ENCODE results near the gene UGT2B15. TPM values are rescaled to one million over a fixed set of nuclear protein-coding genes. Genes with fewer than 3 reads are reported as not detected.
"Not testable (repeated sequence)": the region's sequence is repeated elsewhere in the genome, so short reads cannot be mapped to it uniquely, and the experiment has no call there.

UGT2B15 gene
- total and polyA plus RNA-seq, 5 donors = not detected

DNA sequence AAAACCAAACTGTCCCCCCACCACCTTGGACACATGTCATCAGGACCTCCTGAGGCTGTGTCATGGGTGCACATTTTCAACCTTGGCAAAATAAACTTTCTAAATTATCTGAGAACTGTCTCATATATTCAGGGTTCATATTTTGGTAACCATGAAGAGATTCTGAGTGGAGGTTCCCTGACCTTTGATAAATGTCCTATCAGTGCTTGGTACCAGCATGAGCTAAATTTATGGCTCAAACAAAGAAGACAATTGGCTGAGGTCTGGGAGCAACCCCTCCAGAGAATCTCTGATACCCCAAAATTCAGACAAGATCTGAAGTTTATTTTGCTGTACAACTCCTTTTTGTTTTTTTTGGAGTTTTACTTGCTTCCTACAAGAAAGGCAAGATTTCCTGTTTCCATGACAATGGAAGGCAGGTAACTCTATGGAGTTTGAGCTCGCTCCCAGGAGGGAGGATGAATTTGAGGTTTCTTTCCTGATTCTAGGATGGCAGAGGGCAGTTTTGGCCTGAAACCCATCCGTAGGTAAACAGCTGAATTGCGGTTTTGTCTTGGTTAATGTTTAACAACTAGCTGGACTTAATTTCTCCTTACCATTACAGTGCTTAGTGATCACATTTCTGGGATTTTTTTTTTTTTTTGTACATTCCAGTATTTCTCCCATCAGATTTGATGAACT lies 14.5 kb downstream of the UGT2B15 start:
- Histone ChIP-seq H3K27me3 (ENCODE audit: control insufficient read depth, insufficient read depth) (no peaks in the 10 kb centered on the region), H3K27ac (ENCODE audit: low read length) (no peak overlapping the region), H3K4me3 (ENCODE audit: low read length) (no peak overlapping the region), H3K9me3 (ENCODE audit: control insufficient read depth, low read length) (no peaks in the 10 kb centered on the region), H3K4me1 (ENCODE audit: control insufficient read depth, insufficient read depth, low read length) (no peaks in the 10 kb centered on the region)
- intact Hi-C loops (cut with DNase I) = no loop called here
- 78% methylated on average over 3 of the region's 3 CpGs for WGBS
- DNase-seq (no peak), ATAC-seq (no peak)

DNA sequence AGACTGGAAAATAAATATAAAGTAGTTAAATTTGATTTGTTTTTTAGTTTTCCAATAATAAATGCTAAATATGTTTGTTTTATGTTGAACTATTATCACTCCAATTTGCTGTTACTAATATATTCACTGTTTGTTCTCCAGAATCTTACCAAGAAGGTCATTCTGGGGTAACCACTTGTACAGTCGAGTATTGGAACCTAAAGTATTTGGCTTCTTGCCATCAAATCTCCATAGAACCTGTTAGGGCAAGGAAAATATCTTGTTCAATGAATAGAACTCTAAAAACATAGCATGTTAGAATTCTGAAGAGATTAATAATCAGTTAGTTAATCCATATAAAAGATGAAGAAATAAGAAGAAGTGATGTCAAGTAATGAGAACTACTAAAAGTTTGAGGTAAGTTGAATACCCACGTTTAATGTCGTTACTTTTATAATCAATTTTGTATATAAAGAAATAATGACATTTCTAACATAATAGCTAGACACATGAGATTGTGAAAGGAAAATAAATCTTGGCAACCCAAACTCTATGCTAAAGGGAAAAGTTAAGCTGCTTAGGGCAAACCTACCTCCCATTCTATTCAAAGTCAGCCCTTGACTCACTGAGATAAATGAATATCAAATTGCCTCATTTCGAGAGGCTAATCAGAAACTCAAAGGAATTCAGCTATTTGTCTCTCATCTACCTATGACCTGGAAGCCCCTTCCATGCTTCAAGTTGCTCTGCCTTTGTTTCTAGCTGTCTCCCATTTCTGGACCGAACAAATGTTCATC lies 15.3 kb downstream of the UGT2B15 start:
- Histone ChIP-seq H3K4me3 (ENCODE audit: low read length) (no peak overlapping the region), H3K27me3 (ENCODE audit: control insufficient read depth, insufficient read depth) (no peaks in the 10 kb centered on the region), H3K9me3 (ENCODE audit: control insufficient read depth, low read length) (no peaks in the 10 kb centered on the region), H3K4me1 (ENCODE audit: control insufficient read depth, insufficient read depth, low read length) (no peaks in the 10 kb centered on the region), H3K27ac (ENCODE audit: low read length) (no peak overlapping the region)
- no peak for DNase-seq
- no peak for ATAC-seq
- 67% methylated on average over 5 of the region's 5 CpGs for WGBS
- intact Hi-C loops (cut with DNase I) = no loop called here

DNA sequence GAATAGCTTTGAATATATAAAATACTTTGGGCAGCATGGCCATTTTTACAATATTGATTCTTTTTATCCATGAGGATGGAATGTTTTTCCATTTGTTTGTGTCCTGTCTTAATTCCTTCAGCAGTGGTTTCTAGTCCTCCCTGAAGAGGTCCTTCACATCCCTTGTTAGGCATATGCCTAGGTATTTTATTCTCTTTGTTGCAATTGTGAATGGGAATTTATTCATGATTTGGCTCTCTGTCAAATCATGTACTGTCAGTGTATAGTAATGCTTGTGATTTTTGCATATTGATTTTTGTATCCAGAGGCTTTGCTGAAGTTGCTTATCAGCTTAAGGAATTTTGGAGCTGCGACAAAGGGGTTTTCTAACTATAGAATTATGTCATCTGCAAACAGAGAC lies 18.5 kb downstream of the UGT2B15 start:
- H3K4me1 ChIP-seq (ENCODE audit: control insufficient read depth, insufficient read depth, low read length) = no peaks in the 10 kb centered on the region
- H3K4me3 ChIP-seq (ENCODE audit: low read length) = no peak overlapping the region
- no peak overlapping the region for H3K27ac ChIP-seq (ENCODE audit: low read length)
- intact Hi-C loops (cut with DNase I) = no loop called here
- 26% methylated on average over 1 of the region's 1 CpG for WGBS
- no peak for ATAC-seq
- H3K27me3 ChIP-seq (ENCODE audit: control insufficient read depth, insufficient read depth) = no peaks in the 10 kb centered on the region
- DNase-seq = no peak
- no peaks in the 10 kb centered on the region for H3K9me3 ChIP-seq (ENCODE audit: control insufficient read depth, low read length)

DNA sequence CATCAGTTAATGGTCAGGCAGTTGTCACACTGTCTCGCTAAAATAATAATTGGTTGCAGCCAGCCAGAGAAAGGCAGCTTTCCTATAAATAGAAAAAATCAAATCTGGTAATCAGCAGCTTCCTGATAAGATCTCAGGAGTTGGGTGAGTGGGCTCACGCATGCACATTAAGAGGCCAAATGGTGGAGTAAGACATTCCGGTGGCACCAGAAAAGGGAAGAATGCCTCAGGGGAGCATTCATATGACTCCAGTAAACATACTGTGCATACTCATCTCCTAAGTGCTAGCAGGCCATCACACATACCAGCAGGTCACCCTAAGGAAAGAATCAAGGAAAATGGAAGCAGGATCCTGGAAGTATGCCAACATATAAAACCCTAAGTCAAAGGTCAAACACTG lies 40.1 kb downstream of the UGT2B15 start:
- Histone ChIP-seq H3K27me3 (ENCODE audit: control insufficient read depth, insufficient read depth) (no peaks in the 10 kb centered on the region), H3K27ac (ENCODE audit: low read length) (no peak overlapping the region), H3K4me1 (ENCODE audit: control insufficient read depth, insufficient read depth, low read length) (no peaks in the 10 kb centered on the region), H3K9me3 (ENCODE audit: control insufficient read depth, low read length) (no peaks in the 10 kb centered on the region), H3K4me3 (ENCODE audit: low read length) (no peak overlapping the region)
- no peak for ATAC-seq
- intact Hi-C loops (cut with DNase I) = no loop called here
- 63% methylated on average over 3 of the region's 3 CpGs for WGBS
- no peak for DNase-seq

DNA sequence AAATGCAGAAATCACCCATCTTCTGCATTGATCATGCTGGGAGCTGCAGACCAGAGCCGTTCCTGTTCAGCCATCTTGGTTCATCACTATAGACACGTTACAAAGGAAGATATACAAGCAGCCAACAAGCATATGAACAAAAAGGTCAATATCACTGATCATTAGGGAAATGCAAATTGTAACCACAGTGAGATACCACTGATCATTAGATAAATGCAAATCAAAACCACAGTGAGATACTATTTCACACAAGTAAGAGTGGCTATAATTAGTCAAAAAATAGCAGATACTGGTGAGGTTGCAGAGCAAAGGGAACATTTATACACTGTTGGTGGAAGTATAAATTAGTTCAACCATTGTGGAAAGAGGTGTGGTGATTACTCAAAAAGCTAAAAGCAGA lies 47.7 kb downstream of the UGT2B15 start:
- ATAC-seq; H3K27ac ChIP-seq (ENCODE audit: low read length); H3K4me1 ChIP-seq (ENCODE audit: control insufficient read depth, insufficient read depth, low read length); intact Hi-C loops (cut with DNase I); DNase-seq; H3K9me3 ChIP-seq (ENCODE audit: control insufficient read depth, low read length); H3K27me3 ChIP-seq (ENCODE audit: control insufficient read depth, insufficient read depth); H3K4me3 ChIP-seq (ENCODE audit: low read length): not testable (repeated sequence)
- WGBS = no CpG with 5 or more reads among the region's 2 CpGs

DNA sequence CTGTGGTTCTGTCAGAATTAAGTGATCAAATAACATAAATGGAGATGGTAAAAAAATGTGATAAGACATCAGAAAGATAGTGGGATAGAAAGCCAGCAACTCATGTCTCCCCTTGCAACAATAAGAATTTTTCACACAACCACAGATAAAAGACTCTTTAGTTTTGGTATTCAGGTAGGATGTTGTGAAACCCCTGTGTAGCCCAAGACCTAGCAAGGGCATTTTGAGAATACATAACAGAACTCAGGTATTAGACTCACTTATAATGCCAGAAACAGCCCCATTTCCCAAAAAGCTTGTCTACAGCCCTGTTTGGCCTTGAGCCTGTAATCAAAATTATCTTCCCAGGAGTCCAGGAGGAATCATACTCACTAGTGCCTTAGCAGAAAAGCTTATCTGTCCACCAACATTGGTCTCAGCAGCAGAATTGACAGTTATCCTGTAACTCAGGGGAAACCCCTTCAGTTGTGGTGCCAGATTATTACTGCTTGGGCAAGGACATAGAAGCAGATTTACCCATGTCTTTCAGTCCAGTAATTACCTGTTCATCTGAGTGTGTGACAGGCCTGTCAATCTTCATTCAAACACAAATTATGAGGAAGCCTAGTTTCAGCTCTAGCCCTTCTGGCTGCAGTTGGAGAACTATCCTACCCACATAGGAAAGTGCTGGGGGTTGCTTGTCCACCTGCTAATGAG lies 53.3 kb downstream of the UGT2B15 start:
- Histone ChIP-seq H3K27me3 (ENCODE audit: control insufficient read depth, insufficient read depth) (no peaks in the 10 kb centered on the region), H3K9me3 (ENCODE audit: control insufficient read depth, low read length) (no peaks in the 10 kb centered on the region), H3K4me1 (ENCODE audit: control insufficient read depth, insufficient read depth, low read length) (no peaks in the 10 kb centered on the region), H3K27ac (ENCODE audit: low read length) (no peak overlapping the region), H3K4me3 (ENCODE audit: low read length) (no peak overlapping the region)
- intact Hi-C loops (cut with DNase I) = no loop called here
- ATAC-seq = no peak
- no peak for DNase-seq

DNA sequence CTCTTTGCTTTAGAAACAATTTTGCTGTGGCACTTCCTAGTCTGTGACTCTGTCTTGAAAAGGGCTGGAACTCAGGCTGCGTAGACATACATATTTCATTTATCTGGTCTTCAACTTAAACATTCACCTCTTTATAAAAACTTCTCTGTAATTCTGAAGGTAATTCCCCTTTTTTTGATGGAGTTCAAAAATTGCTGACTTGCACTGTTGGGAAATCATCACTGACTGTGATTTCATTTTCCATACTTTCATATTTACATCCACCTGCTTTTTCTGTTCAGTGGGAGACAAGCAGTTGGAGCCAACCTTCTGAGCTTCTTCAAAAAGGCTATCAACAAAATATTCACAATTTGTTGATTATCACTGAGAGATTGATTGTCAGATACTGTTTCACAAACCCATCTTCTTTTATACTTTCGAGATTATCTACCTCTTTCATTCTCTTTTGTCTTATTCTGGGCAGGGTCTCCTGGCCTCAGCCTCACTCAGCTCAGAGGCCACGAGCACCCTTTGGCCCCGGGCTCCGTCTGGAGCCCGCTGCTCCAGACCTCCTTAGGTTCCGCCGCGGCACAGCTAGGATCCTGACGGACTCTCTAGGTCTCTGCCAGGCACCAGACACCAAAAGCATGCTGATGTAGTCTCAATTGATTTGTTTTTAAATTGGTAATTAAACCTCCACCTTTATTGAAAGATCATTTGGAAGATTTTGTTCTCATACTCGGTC lies 54.6 kb downstream of the UGT2B15 start:
- ATAC-seq (no peak), DNase-seq (no peak)
- intact Hi-C loops (cut with DNase I) = no loop called here
- H3K27ac ChIP-seq (ENCODE audit: low read length) = no peak overlapping the region
- no peaks in the 10 kb centered on the region for H3K4me1 ChIP-seq (ENCODE audit: control insufficient read depth, insufficient read depth, low read length)
- WGBS = no CpG with 5 or more reads among the region's 11 CpGs
- H3K9me3 ChIP-seq (ENCODE audit: control insufficient read depth, low read length) = no peaks in the 10 kb centered on the region
- H3K4me3 ChIP-seq (ENCODE audit: low read length) = no peak overlapping the region
- no peaks in the 10 kb centered on the region for H3K27me3 ChIP-seq (ENCODE audit: control insufficient read depth, insufficient read depth)

DNA sequence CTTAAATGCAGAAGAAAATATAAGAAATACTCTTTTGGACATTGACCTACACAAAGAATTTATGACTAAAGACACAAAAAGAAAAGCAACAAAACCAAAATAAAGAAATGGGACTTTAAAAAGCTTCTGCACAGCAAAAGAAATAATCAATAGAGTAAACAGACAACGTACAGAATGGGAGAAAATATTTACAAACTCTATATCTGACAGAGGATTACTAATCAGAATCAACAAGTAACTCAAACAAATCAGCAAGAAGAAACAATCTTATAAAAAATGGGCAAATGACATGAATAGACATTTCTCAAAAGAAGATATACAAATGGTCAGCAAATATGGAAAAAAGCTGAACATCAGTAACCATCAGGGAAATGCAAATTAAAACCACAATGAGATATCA lies 56.7 kb downstream of the UGT2B15 start:
- ATAC-seq (no peak), DNase-seq (no peak)
- Histone ChIP-seq H3K27me3 (ENCODE audit: control insufficient read depth, insufficient read depth) (no peaks in the 10 kb centered on the region), H3K4me1 (ENCODE audit: control insufficient read depth, insufficient read depth, low read length) (no peaks in the 10 kb centered on the region), H3K4me3 (ENCODE audit: low read length) (no peak overlapping the region), H3K9me3 (ENCODE audit: control insufficient read depth, low read length) (no peaks in the 10 kb centered on the region), H3K27ac (ENCODE audit: low read length) (no peak overlapping the region)
- WGBS = no CpG with 5 or more reads among the region's 1 CpG
- intact Hi-C loops (cut with DNase I) = no loop called here

DNA sequence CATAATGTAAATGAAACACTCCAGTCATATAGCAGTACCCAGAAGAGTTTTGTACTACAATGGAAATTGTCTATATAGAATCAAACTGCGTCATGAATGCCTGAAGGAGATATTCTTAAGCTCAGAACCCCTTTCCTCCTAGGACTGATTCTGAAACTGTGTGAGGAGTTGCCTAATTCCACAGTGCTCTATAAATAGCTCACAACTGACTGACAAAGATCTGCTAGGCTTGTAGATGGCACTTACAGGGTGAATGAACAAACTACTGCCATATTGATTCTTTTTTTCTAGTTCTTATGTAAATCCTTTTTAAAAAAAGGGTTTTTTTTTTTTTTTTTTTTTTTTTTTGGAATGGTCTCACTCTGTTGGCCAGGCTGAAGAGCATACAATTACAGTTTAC lies 64.2 kb downstream of the UGT2B15 start:
- Histone ChIP-seq H3K4me3 (ENCODE audit: low read length) (no peak overlapping the region), H3K27ac (ENCODE audit: low read length) (no peak overlapping the region), H3K9me3 (ENCODE audit: control insufficient read depth, low read length) (no peaks in the 10 kb centered on the region), H3K27me3 (ENCODE audit: control insufficient read depth, insufficient read depth) (no peaks in the 10 kb centered on the region), H3K4me1 (ENCODE audit: control insufficient read depth, insufficient read depth, low read length) (no peaks in the 10 kb centered on the region)
- no CpG with 5 or more reads among the region's 1 CpG for WGBS
- ATAC-seq (peak in 1 of 2 donors; percentile 66), DNase-seq (no peak)
- intact Hi-C loops (cut with DNase I) = no loop called here

DNA sequence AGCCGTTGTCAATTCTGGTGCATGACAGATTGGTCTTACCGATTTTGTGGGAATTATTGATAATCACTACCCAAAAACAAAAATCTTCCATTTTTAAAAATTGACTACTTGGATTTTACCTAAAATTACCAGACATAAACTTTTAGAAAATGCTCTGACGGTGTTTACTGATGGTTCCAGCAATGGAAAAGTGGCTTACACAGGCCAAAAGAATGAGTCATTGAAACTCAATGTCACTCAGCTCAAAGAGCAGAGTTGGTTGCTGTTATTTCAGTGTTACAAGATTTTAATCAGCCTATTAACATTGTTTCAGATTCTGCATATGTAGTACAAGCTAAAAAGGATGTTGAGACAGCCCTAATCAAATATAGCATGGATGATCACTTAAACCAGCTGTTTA lies 71.3 kb downstream of the UGT2B15 start:
- intact Hi-C loops (cut with DNase I) = no loop called here
- H3K9me3 ChIP-seq (ENCODE audit: control insufficient read depth, low read length) = no peaks in the 10 kb centered on the region
- no CpG with 5 or more reads among the region's 3 CpGs for WGBS
- DNase-seq (no peak), ATAC-seq (no peak)
- H3K27me3 ChIP-seq (ENCODE audit: control insufficient read depth, insufficient read depth) = no peaks in the 10 kb centered on the region
- H3K27ac ChIP-seq (ENCODE audit: low read length) = no peak overlapping the region
- H3K4me3 ChIP-seq (ENCODE audit: low read length) = no peak overlapping the region
- H3K4me1 ChIP-seq (ENCODE audit: control insufficient read depth, insufficient read depth, low read length) = no peaks in the 10 kb centered on the region

DNA sequence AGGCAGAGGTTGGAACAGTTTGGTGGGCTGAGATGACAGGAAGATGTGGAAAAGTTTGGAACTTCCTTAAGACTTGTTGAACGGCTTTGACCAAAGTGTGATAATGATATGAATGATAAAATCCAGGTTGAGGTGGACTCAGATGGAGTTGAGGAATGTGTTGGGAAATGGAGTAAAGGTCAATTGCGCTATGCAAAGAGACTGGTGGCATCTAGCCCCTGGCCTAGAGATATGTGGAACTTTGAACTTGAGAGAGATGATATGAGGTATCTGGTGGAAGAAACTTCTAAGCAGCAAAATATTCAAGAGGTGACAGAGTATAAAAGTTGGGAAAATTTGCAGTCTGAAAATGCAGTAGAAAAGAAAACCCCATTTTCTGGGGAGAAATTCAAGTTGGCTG lies 73.0 kb downstream of the UGT2B15 start:
- ATAC-seq (no peak), DNase-seq (no peak)
- no peaks in the 10 kb centered on the region for H3K9me3 ChIP-seq (ENCODE audit: control insufficient read depth, low read length)
- H3K4me1 ChIP-seq (ENCODE audit: control insufficient read depth, insufficient read depth, low read length) = no peaks in the 10 kb centered on the region
- no peaks in the 10 kb centered on the region for H3K27me3 ChIP-seq (ENCODE audit: control insufficient read depth, insufficient read depth)
- WGBS = no CpG with 5 or more reads among the region's 2 CpGs
- H3K27ac ChIP-seq (ENCODE audit: low read length) = no peak overlapping the region
- H3K4me3 ChIP-seq (ENCODE audit: low read length) = no peak overlapping the region
- intact Hi-C loops (cut with DNase I) = no loop called here
